ENCODE measurements around the gene SDR39U1. TPM values are rescaled to one million over a fixed set of nuclear protein-coding genes. Genes with fewer than 3 reads are reported as not detected.

Gene SDR39U1
- polyA plus RNA-seq, 1 donor from 2014 or later: 142 TPM

DNA sequence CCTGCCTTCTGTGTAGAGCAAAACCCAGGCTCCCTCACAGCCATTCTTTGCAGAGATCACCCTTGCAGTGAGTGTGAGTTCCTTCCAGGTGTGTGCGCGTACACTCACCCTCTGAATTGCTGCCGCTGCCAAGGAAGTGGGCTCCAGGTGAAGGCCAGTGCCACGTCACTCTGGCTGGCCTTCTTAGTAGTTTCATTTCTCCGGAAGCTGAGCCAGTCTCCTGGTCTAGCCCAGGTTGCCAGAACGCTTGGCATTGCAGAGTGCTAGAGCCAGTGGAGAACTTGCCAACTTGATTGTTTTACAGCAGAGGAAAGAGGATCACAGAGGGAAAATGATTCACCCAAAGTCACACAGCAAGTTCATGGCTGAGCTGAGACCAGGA lies 24.1 kb downstream of the SDR39U1 start:
- Histone ChIP-seq H3K4me2 (ENCODE audit: low read length) (no peak overlapping the region), H2AFZ (ENCODE audit: low read depth, low read length) (no peak overlapping the region), H3K9me3 (ENCODE audit: low read length) (no peaks in the 10 kb centered on the region), H3K9ac (ENCODE audit: low read length) (no peak overlapping the region), H3K27ac (ENCODE audit: low read length) (no peak overlapping the region), H3K36me3 (ENCODE audit: insufficient read depth, low read length) (no peaks in the 10 kb centered on the region), H3F3A (ENCODE audit: insufficient read depth, low read length, poor library complexity, severe bottlenecking) (no peaks in the 10 kb centered on the region), H3K9me2 (ENCODE audit: insufficient read depth, low read length) (no peaks in the 10 kb centered on the region), H4K20me1 (ENCODE audit: insufficient read depth) (no peaks in the 10 kb centered on the region), H3K79me2 (replicated peaks; ENCODE audit: insufficient read depth, low read length) (no peaks in the 10 kb centered on the region), H3K27me3 (ENCODE audit: insufficient read depth, low read depth, low read length) (no peaks in the 10 kb centered on the region), H3K4me3 (ENCODE audit: low read length) (no peak overlapping the region)
- TF ChIP-seq EZH2 (IDR thresholded peaks at IDR 0.05; ENCODE audit: borderline replicate concordance, insufficient read depth, low read length, poor library complexity, severe bottlenecking) (no peak), EP300 (conservative IDR thresholded peaks at IDR 0.05; ENCODE audit: poor library complexity, severe bottlenecking) (no peak), CTCF (IDR thresholded peaks at IDR 0.05; ENCODE audit: poor library complexity, severe bottlenecking) (no peak), MXI1 (conservative IDR thresholded peaks at IDR 0.05; ENCODE audit: poor library complexity, severe bottlenecking) (no peak), TAF1 (IDR thresholded peaks at IDR 0.05; ENCODE audit: low read depth) (no peak), POLR2AphosphoS5 (IDR thresholded peaks at IDR 0.05) (no peak), SMC3 (conservative IDR thresholded peaks at IDR 0.05; ENCODE audit: poor library complexity) (no peak)

- no peak overlapping the region for H3K9ac ChIP-seq (ENCODE audit: low read length)
- no peaks in the 10 kb centered on the region for H4K20me1 ChIP-seq (ENCODE audit: insufficient read depth)
- no peaks in the 10 kb centered on the region for H3F3A ChIP-seq (ENCODE audit: insufficient read depth, low read length, poor library complexity, severe bottlenecking)
- H2AFZ ChIP-seq (ENCODE audit: low read depth, low read length): no peak overlapping the region
- H3K9me3 ChIP-seq (ENCODE audit: low read length): no peaks in the 10 kb centered on the region
- H3K9me2 ChIP-seq (ENCODE audit: insufficient read depth, low read length): no peaks in the 10 kb centered on the region
- H3K27ac ChIP-seq (ENCODE audit: low read length): no peak overlapping the region
- no peak overlapping the region for H3K4me2 ChIP-seq (ENCODE audit: low read length)
- H3K36me3 ChIP-seq (ENCODE audit: insufficient read depth, low read length): no peaks in the 10 kb centered on the region
- no peak overlapping the region for H3K4me3 ChIP-seq (ENCODE audit: low read length)
- TF ChIP-seq EP300 (conservative IDR thresholded peaks at IDR 0.05; ENCODE audit: poor library complexity, severe bottlenecking) (no peak), MXI1 (conservative IDR thresholded peaks at IDR 0.05; ENCODE audit: poor library complexity, severe bottlenecking) (no peak), REST (IDR thresholded peaks at IDR 0.05; ENCODE audit: borderline replicate concordance) (no peak)
- no peaks in the 10 kb centered on the region for H3K27me3 ChIP-seq (ENCODE audit: insufficient read depth, low read depth, low read length)
- H3K79me2 ChIP-seq (replicated peaks; ENCODE audit: insufficient read depth, low read length): no peaks in the 10 kb centered on the region
Measured at GRCh38 chr14:24417832-24418491, 24.6 kb downstream of the SDR39U1 start.

All from neural cell (in vitro differentiated cells).